HG03460 (cell line): Measurements from ENCODE around the gene CDH5.
"Not testable (repeated sequence)": the region's sequence is repeated elsewhere in the genome, so short reads cannot be mapped to it uniquely, and the experiment has no call there.

Experiments used
- ATAC-seq: cut with Tn5 transposase; IDR thresholded peaks from one replicate; pipeline ENCODE4 v1.9.1; 2021; ENCODE audit not compliant: unreplicated experiment

The CDH5 gene

GRCh38 chr16:66435896-66436295, 69.4 kb downstream of the CDH5 start:
- ATAC-seq, result no peak

- no peak for ATAC-seq
Measured at GRCh38 chr16:66437391-66437945, 71.0 kb downstream of the CDH5 start.

GRCh38 chr16:66438536-66438935, 72.0 kb downstream of the CDH5 start:
- no peak for ATAC-seq

GRCh38 chr16:66439051-66439730, 72.7 kb downstream of the CDH5 start:
- no peak for ATAC-seq

GRCh38 chr16:66440271-66440802, 73.8 kb downstream of the CDH5 start:
- ATAC-seq, result no peak

GRCh38 chr16:66440970-66441369, 74.5 kb downstream of the CDH5 start:
- ATAC-seq, result no peak

- no peak for ATAC-seq
Measured at GRCh38 chr16:66441586-66442375, 75.3 kb downstream of the CDH5 start.

- ATAC-seq, result no peak
Measured at GRCh38 chr16:66442502-66443268, 76.2 kb downstream of the CDH5 start.

GRCh38 chr16:66443269-66443652, 76.8 kb downstream of the CDH5 start:
- ATAC-seq, result no peak

GRCh38 chr16:66444049-66444481, 77.6 kb downstream of the CDH5 start:
- no peak for ATAC-seq

- no peak for ATAC-seq
Measured at GRCh38 chr16:66446737-66447136, 80.2 kb downstream of the CDH5 start.

GRCh38 chr16:66447491-66447890, 81.0 kb downstream of the CDH5 start:
- no peak for ATAC-seq

GRCh38 chr16:66451548-66451947, 85.1 kb downstream of the CDH5 start:
- no peak for ATAC-seq

GRCh38 chr16:66453230-66453629, 86.7 kb downstream of the CDH5 start:
- not testable (repeated sequence) for ATAC-seq
